ENCODE measurements around the gene FAM241B. TPM values are rescaled to one million over a fixed set of nuclear protein-coding genes. Genes with fewer than 3 reads are reported as not detected.

The FAM241B gene
- total RNA-seq, 2 experiments from 2014 or later, result 14.1 to 17.5 TPM

DNA sequence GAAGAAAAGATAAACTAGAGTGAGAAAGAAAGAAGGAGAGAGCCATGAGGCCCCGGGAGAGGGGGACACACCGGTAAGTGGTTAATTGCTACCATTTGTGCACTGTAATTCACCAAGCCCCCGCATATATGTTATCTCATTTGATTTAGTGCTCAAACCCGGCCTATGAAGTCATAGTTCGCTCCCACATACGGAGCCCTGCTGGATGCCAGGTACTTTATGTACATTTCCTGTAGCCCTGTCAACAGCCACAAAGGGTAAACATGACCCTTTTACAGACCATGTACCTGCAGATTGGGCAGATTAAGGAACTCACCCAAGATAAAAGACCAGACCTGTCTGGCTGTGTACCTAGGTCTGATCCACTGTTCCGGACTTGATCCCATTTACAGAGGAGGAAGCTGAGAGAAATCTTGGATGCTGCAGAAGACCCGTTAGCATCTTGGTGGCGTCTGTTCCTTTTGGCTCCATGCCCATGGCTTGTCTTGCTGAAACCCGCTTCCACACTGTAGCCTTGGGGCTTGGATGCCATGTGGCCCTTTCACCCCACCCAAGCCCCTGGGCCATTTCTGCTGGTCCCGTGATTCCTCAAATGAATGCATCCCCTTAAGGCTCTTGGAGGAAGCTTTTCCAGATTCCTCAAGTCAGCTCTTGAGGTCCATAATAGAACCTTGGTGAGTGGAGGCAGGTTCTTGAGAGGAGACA lies 32.3 kb downstream of the FAM241B start:
- Histone ChIP-seq H3K36me3 (ENCODE audit: insufficient read depth, low read length) (no peaks in the 10 kb centered on the region), H3K4me1 (ENCODE audit: insufficient read depth, low read length) (no peaks in the 10 kb centered on the region), H3K4me3 (ENCODE audit: low read length) (no peak overlapping the region), H3K27ac (ENCODE audit: low read depth in 1 of 2, low read length in 2 of 2) (no peak overlapping the region), H3K9me3 (ENCODE audit: control insufficient read depth in 1 of 2, insufficient read depth in 1 of 2, low read length in 2 of 2) (no peaks in the 10 kb centered on the region), H3K27me3 (ENCODE audit: control insufficient read depth in 1 of 2, insufficient read depth in 2 of 2, low read length in 2 of 2) (peaks cover 3 to 7% of the 10 kb centered on the region in 2 experiments)
- ChIA-PET POLR2A (no interaction called here), CTCF (no interaction called here)
- peaks cover 36% of the 10 kb centered on the region for H3K27me3 Mint-ChIP-seq
- no peaks in the 10 kb centered on the region for H3K4me1 Mint-ChIP-seq (ENCODE audit: low read depth)
- intact Hi-C loops (cut with DNase I, micrococcal nuclease), result no loop called here
- ATAC-seq (ENCODE audit: poor library complexity), result no peak
- no peak for DNase-seq
- TF ChIP-seq, protein P1, sequence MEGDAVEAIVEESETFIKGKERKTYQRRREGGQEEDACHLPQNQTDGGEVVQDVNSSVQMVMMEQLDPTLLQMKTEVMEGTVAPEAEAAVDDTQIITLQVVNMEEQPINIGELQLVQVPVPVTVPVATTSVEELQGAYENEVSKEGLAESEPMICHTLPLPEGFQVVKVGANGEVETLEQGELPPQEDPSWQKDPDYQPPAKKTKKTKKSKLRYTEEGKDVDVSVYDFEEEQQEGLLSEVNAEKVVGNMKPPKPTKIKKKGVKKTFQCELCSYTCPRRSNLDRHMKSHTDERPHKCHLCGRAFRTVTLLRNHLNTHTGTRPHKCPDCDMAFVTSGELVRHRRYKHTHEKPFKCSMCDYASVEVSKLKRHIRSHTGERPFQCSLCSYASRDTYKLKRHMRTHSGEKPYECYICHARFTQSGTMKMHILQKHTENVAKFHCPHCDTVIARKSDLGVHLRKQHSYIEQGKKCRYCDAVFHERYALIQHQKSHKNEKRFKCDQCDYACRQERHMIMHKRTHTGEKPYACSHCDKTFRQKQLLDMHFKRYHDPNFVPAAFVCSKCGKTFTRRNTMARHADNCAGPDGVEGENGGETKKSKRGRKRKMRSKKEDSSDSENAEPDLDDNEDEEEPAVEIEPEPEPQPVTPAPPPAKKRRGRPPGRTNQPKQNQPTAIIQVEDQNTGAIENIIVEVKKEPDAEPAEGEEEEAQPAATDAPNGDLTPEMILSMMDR (IDR thresholded peaks at IDR 0.05), result no peak
- H3K36me3 Mint-ChIP-seq (ENCODE audit: low read depth), result no peaks in the 10 kb centered on the region
- H3K9me3 Mint-ChIP-seq, result no peaks in the 10 kb centered on the region
- no peak overlapping the region for H3K4me3 Mint-ChIP-seq
- H3K27ac Mint-ChIP-seq, result no peak overlapping the region

DNA sequence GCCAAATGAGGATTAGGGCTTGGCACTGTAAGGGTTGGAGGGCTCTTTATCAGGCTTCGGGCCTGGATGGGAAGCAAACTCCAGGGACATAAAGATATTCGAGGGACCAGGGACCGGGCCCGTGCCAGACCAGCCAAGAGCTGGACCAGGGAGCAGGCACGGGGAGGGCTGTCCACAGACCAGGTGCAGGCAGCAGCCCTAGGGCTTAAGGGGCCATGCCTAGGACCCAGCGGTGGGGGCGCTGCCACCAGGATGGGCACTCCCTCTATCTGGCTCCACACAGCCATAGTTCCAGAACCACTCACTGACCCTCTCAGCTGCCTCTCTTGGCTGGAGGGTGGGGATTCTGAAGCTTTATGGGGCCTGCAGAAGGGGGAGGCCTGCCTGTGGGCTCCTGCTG lies 32.9 kb downstream of the FAM241B start:
- Mint-ChIP-seq H3K4me1 (ENCODE audit: low read depth) (no peaks in the 10 kb centered on the region), H3K27ac (no peak overlapping the region), H3K36me3 (ENCODE audit: low read depth) (no peaks in the 10 kb centered on the region), H3K27me3 (peaks cover 34% of the 10 kb centered on the region), H3K9me3 (no peaks in the 10 kb centered on the region), H3K4me3 (no peak overlapping the region)
- Histone ChIP-seq H3K4me3 (ENCODE audit: low read length) (no peak overlapping the region), H3K27me3 (ENCODE audit: control insufficient read depth in 1 of 2, insufficient read depth in 2 of 2, low read length in 2 of 2) (peaks cover 3 to 6% of the 10 kb centered on the region in 2 experiments), H3K27ac (ENCODE audit: low read depth in 1 of 2, low read length in 2 of 2) (no peak overlapping the region), H3K4me1 (ENCODE audit: insufficient read depth, low read length) (no peaks in the 10 kb centered on the region), H3K36me3 (ENCODE audit: insufficient read depth, low read length) (no peaks in the 10 kb centered on the region), H3K9me3 (ENCODE audit: control insufficient read depth in 1 of 2, insufficient read depth in 1 of 2, low read length in 2 of 2) (no peaks in the 10 kb centered on the region)
- ChIA-PET CTCF (interaction anchor here (0.7 kb wide), 1 partner anchor 148 kb away, joined by 3 read pairs; no protein-coding TSS in a partner anchor), POLR2A (no interaction called here)
- TF ChIP-seq, protein P1 (IDR thresholded peaks at IDR 0.05), result no peak
- DNase-seq (no peak), ATAC-seq (ENCODE audit: poor library complexity) (no peak)
- intact Hi-C loops (cut with DNase I, micrococcal nuclease), result no loop called here

DNA sequence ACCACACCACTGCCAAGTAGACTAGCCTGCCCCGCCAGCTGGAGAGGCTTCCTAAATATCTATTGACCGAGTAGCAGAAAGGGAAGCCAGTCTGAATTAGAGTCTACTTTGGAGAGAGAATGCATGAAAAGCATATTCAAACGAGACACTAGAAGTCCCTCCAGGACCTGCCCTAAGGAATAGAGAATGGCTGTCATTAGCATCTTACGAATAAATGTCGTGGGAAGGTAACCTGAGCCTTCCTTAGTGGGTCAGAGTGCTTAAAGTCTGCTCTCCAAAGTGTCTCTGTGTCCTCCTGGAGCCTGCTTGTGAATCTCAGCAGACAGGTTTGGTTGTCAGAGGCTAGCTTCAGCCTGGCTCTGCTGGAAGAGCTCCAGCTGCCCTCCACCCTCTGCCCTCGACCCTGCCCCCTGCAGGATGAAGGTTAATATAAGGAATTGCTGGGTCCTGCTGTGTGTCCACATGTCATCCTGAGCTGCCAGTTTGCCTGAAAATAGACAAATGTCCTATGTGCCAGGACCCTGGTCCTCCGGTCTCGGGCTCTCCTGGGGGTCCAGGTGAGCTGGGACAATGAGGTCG lies 33.4 kb downstream of the FAM241B start:
- CTCF ChIA-PET, result interaction anchor here (0.7 kb wide), 1 partner anchor 149 kb away, joined by 3 read pairs; no protein-coding TSS in a partner anchor
- no peaks in the 10 kb centered on the region for H3K9me3 Mint-ChIP-seq
- no peak for ATAC-seq (ENCODE audit: poor library complexity)

More for the DNA sequence above, 33.4 kb downstream of the FAM241B start:
- POLR2A ChIA-PET, result no interaction called here
- Histone ChIP-seq H3K27ac (ENCODE audit: low read depth in 1 of 2, low read length in 2 of 2) (no peak overlapping the region), H3K4me1 (ENCODE audit: insufficient read depth, low read length) (no peaks in the 10 kb centered on the region), H3K27me3 (ENCODE audit: control insufficient read depth in 1 of 2, insufficient read depth in 2 of 2, low read length in 2 of 2) (peaks cover 3 to 6% of the 10 kb centered on the region in 2 experiments), H3K36me3 (ENCODE audit: insufficient read depth, low read length) (no peaks in the 10 kb centered on the region), H3K4me3 (ENCODE audit: low read length) (no peak overlapping the region), H3K9me3 (ENCODE audit: control insufficient read depth in 1 of 2, insufficient read depth in 1 of 2, low read length in 2 of 2) (no peaks in the 10 kb centered on the region)
- H3K27ac Mint-ChIP-seq, result no peak overlapping the region
- H3K4me3 Mint-ChIP-seq, result no peak overlapping the region
- no peak for DNase-seq
- no peaks in the 10 kb centered on the region for H3K36me3 Mint-ChIP-seq (ENCODE audit: low read depth)
- intact Hi-C loops (cut with DNase I, micrococcal nuclease), result no loop called here
- H3K27me3 Mint-ChIP-seq, result peaks cover 34% of the 10 kb centered on the region
- TF ChIP-seq, protein P1 (IDR thresholded peaks at IDR 0.05), result no peak
- no peaks in the 10 kb centered on the region for H3K4me1 Mint-ChIP-seq (ENCODE audit: low read depth)
